Measurements from ENCODE around the gene ERLIN1. TPM values are rescaled to one million over a fixed set of nuclear protein-coding genes. Genes with fewer than 3 reads are reported as not detected.
A peak's percentile ranks its signal among the peaks of the same experiment; 100 is the strongest.

ERLIN1 gene
- total and polyA plus RNA-seq, 10 of the 15 experiments (the other 5 are each of a cell fraction or from before 2014, with no cell fraction given), result 4.9 to 21.7 (median 13.0) TPM

GRCh38 chr10:100151723-100152300, 34.0 kb downstream of the ERLIN1 start:
- WGBS (ENCODE audit: insufficient coverage, insufficient replicate concordance, low lambda C conversion rate, missing lambda C conversion rate), result 92% methylated on average over 6 of the region's 6 CpGs
- DNase-seq (ENCODE audit: low read depth, low spot score) (no peak), FAIRE-seq (no peak), ATAC-seq (no peak)
- no peaks in the 10 kb centered on the region for H4K20me1 ChIP-seq (ENCODE audit: control insufficient read depth, insufficient read depth)
- H3K4me3 ChIP-seq, result no peak overlapping the region
- in situ Hi-C loops (cut with MboI) (no loop called here), intact Hi-C loops (cut with micrococcal nuclease; ENCODE audit: unreplicated experiment) (no loop called here)
- H3K36me3 ChIP-seq (ENCODE audit: control insufficient read depth in 2 of 2, insufficient read depth in 2 of 2, low read length in 1 of 2), result peaks cover 5 to 25% of the 10 kb centered on the region in 2 experiments
- peaks cover 2% of the 10 kb centered on the region; the same call in 1 of the 2 replicates for H3K79me2 ChIP-seq (ENCODE audit: control insufficient read depth, insufficient read depth, low read length)
- no peak overlapping the region for H3K9ac ChIP-seq (ENCODE audit: control insufficient read depth, insufficient read depth, low read length)
- peaks cover 17% of the 10 kb centered on the region for H3K4me1 ChIP-seq (ENCODE audit: control insufficient read depth, insufficient read depth, low read length)
- no peaks in the 10 kb centered on the region for H3K27me3 ChIP-seq (replicated peaks in 1 of 2; ENCODE audit: control insufficient read depth in 2 of 2, insufficient read depth in 2 of 2, low read length in 1 of 2)
- TSS peak; percentile 32 for BruUV-seq (replicated peaks)
- no peak for TF ChIP-seq BHLHE40 (IDR thresholded peaks at IDR 0.05; ENCODE audit: borderline replicate concordance in 1 of 2, low read depth in 2 of 2, low read length in 1 of 2)
- TF ChIP-seq CHD4 (IDR thresholded peaks at IDR 0.05), result no peak
- no peak for TF ChIP-seq MEF2B (IDR thresholded peaks at IDR 0.05; ENCODE audit: partially characterized antibody, poor library complexity, severe bottlenecking)
- no peak for TF ChIP-seq ZNF217 (IDR thresholded peaks at IDR 0.05)
- TF ChIP-seq IRF5 (IDR thresholded peaks at IDR 0.05; ENCODE audit: borderline replicate concordance), result no peak
- TF ChIP-seq ZNF384 (IDR thresholded peaks at IDR 0.05; ENCODE audit: borderline replicate concordance, low read depth, low read length), result no peak
- no peak for TF ChIP-seq ATF2 (IDR thresholded peaks at IDR 0.05; ENCODE audit: low read length)
- no peak for TF ChIP-seq HDAC2 (IDR thresholded peaks at IDR 0.05)
- H3K27ac ChIP-seq (ENCODE audit: control insufficient read depth, insufficient read depth), result no peak overlapping the region
- no peak overlapping the region for H2AFZ ChIP-seq (ENCODE audit: control insufficient read depth, low read depth, low read length)
- ChIA-PET CTCF (no interaction called here), POLR2A (interaction anchor here (0.6 to 1.3 kb wide), 2 partner anchors 28 to 144 kb away, joined by 3 read pairs; no protein-coding TSS in a partner anchor), RAD21 (ENCODE audit: unreplicated experiment) (interaction anchor here (1.1 kb wide), 1 partner anchor 24 kb away, joined by 3 read pairs; no protein-coding TSS in a partner anchor), SMC1A (ENCODE audit: uncharacterized antibody, unreplicated experiment) (interaction anchor here (0.9 kb wide), 1 partner anchor 24 kb away, joined by 4 read pairs; no protein-coding TSS in a partner anchor)
- H3K9me3 ChIP-seq (replicated peaks; ENCODE audit: control insufficient read depth, insufficient read depth, low read length), result no peaks in the 10 kb centered on the region
- H3K4me2 ChIP-seq (ENCODE audit: control insufficient read depth, insufficient read depth), result no peak overlapping the region
